B cell (primary cell): ENCODE results near the gene YIPF7.

Experiments used
- CTCF ChIP-seq: fragments of 200-600 bp; IDR thresholded peaks from one replicate; pipeline ENCODE4 v1.8.0; 2022; ENCODE audit warnings: antibody characterized with exemption, mild to moderate bottlenecking
- EZH2 ChIP-seq: IDR thresholded peaks from 2 replicates; pipeline ENCODE4 v1.6.1; 2012; ENCODE audit warnings: borderline replicate concordance, low read depth, mild to moderate bottlenecking, moderate library complexity, low read length; ENCODE audit not compliant: insufficient read depth, poor library complexity, severe bottlenecking

DNA sequence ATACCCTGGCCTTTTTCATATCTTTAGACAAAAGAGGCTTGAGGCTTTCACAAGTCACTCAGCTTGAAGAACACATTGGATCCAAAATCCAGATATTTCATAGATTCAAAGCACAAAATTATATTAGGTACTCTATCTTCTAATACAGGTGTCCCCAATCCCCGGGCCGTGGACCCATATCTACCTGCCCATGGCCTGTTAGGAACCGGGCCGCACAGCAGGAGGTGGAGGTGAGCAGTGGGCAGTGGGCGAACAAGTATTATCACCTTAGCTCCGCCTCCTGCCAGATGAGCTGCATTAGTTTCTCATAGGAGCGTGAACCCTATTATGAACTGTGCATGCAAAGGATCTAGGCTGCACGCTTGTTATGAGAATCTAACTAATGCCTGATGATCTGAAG, 18.7 kb downstream of the YIPF7 start:
- TF ChIP-seq CTCF, result no peak
- no peak for TF ChIP-seq EZH2
